ENCODE data around the gene CFAP45. TPM values are rescaled to one million over a fixed set of nuclear protein-coding genes. Genes with fewer than 3 reads are reported as not detected.
A peak's percentile ranks its signal among the peaks of the same experiment; 100 is the strongest.

Gene CFAP45
- total RNA-seq, 6 experiments from 2014 or later = 0.94 to 2.5 (median 1.2) TPM

DNA sequence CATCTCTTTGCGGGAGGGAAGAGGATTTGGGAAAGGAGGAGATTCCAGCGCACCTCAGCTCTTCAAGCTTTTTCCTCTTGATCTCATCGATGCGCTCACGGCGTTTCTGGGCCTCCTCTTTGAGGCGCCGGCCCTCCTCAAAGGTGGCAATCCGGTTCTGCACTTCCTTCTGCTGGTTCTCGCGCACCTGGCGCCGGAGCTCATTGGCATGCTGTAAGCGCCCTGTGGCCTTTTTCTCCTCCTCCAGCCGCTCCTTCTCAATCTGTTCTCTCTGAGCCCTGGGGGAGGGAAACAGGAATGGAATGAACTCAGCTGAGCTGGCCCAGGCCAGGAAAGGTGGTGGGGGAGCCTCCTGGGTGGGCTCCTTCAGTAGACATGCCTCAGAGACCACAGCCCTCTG, 27.1 kb downstream of the CFAP45 start:
- H3K9me3 Mint-ChIP-seq = no peaks in the 10 kb centered on the region
- peaks cover 21% of the 10 kb centered on the region for H3K4me1 Mint-ChIP-seq (ENCODE audit: low read depth)
- no peaks in the 10 kb centered on the region for H3K27me3 Mint-ChIP-seq (ENCODE audit: insufficient read depth)
- DNase-seq = no peak
- H3K4me3 Mint-ChIP-seq = no peak overlapping the region
- H3K36me3 Mint-ChIP-seq (ENCODE audit: low read depth) = peaks cover 12% of the 10 kb centered on the region
- TF ChIP-seq, protein P1, sequence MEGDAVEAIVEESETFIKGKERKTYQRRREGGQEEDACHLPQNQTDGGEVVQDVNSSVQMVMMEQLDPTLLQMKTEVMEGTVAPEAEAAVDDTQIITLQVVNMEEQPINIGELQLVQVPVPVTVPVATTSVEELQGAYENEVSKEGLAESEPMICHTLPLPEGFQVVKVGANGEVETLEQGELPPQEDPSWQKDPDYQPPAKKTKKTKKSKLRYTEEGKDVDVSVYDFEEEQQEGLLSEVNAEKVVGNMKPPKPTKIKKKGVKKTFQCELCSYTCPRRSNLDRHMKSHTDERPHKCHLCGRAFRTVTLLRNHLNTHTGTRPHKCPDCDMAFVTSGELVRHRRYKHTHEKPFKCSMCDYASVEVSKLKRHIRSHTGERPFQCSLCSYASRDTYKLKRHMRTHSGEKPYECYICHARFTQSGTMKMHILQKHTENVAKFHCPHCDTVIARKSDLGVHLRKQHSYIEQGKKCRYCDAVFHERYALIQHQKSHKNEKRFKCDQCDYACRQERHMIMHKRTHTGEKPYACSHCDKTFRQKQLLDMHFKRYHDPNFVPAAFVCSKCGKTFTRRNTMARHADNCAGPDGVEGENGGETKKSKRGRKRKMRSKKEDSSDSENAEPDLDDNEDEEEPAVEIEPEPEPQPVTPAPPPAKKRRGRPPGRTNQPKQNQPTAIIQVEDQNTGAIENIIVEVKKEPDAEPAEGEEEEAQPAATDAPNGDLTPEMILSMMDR (IDR thresholded peaks at IDR 0.05) = no peak
- H3K27ac Mint-ChIP-seq = no peak overlapping the region

DNA sequence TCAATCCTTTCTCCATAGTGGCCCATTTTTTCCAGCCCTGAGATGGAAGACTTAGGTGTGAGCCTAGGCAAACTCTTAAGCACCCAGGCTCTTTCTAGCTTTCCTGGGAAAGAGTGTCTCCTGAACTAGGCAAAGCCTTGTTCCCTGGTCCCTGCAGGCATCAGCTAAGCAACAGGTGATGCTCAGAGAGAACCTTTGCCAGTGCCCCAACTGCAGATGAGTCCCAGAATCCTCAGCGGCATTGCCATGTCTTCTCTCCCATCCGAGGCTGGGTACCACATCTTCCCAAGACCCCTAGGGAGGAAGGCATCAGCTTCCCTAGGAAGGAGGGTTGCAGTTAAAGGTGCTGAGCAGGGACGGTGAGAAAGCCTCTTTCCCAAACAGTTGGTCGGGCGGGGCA, 29.3 kb downstream of the CFAP45 start:
- Mint-ChIP-seq H3K27me3 (ENCODE audit: insufficient read depth) (peaks cover 1% of the 10 kb centered on the region; the same call in 1 of the 2 replicates), H3K4me1 (ENCODE audit: low read depth) (peaks cover 43% of the 10 kb centered on the region), H3K36me3 (ENCODE audit: low read depth) (peaks cover 5% of the 10 kb centered on the region; the same call in 1 of the 2 replicates), H3K27ac (no peak overlapping the region), H3K4me3 (no peak overlapping the region), H3K9me3 (no peaks in the 10 kb centered on the region)
- TF ChIP-seq, protein P1 (IDR thresholded peaks at IDR 0.05) = no peak
- DNase-seq = no peak

DNA sequence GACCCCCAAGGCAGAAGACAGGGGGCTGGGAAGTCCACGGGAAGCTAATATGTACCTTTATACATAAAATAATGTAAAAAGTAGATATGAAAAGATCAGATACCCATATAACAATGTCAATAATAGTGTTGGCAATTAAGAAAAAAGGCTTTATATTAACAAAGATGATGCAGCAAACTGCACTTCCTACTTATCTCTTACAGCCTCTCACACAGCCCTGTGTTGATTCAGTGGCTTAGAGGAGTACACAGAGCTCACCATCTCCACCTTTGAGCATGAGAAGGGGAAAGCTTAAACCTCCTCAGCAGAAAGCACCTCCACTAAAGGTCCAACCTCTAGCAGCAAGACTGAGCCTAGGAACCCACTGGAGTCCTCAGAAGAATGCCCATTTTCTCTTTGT, 30.4 kb downstream of the CFAP45 start:
- DNase-seq = no peak
- TF ChIP-seq, protein P1 (IDR thresholded peaks at IDR 0.05) = no peak
- Mint-ChIP-seq H3K9me3 (no peaks in the 10 kb centered on the region), H3K4me3 (no peak overlapping the region), H3K27me3 (ENCODE audit: insufficient read depth) (peaks cover 1% of the 10 kb centered on the region; the same call in 1 of the 2 replicates), H3K27ac (peak overlapping the region; percentile 75), H3K36me3 (ENCODE audit: low read depth) (peaks cover 5% of the 10 kb centered on the region; the same call in 1 of the 2 replicates), H3K4me1 (ENCODE audit: low read depth) (peaks cover 47% of the 10 kb centered on the region)

DNA sequence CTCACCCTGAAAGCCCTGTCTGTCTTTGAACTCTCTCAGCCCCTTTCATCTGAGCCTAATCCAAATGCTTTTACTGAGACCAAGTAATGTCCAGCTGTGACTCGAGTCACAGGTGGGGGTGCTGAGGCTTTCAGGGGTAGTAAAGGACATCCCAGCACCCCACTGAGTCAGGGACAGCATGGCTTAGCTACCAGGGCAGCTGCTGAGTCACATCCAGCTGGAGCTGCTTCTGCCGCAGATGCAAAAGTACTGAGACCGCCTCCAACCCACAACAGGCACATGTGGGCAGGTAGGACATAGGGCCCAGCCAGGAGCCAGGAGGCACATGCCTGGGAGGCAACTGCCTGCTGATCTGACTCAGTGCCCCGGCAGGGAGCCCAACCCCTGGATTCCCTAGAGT, 30.8 kb downstream of the CFAP45 start:
- H3K36me3 Mint-ChIP-seq (ENCODE audit: low read depth) = peaks cover 5% of the 10 kb centered on the region; the same call in 1 of the 2 replicates
- TF ChIP-seq, protein P1 (IDR thresholded peaks at IDR 0.05) = no peak
- H3K4me3 Mint-ChIP-seq = peak overlapping the region; percentile 28
- H3K27me3 Mint-ChIP-seq (ENCODE audit: insufficient read depth) = peaks cover 1% of the 10 kb centered on the region; the same call in 1 of the 2 replicates
- peak; percentile 68 for DNase-seq
- H3K27ac Mint-ChIP-seq = peak overlapping the region; percentile 75
- H3K9me3 Mint-ChIP-seq = no peaks in the 10 kb centered on the region
- peaks cover 47% of the 10 kb centered on the region for H3K4me1 Mint-ChIP-seq (ENCODE audit: low read depth)

DNA sequence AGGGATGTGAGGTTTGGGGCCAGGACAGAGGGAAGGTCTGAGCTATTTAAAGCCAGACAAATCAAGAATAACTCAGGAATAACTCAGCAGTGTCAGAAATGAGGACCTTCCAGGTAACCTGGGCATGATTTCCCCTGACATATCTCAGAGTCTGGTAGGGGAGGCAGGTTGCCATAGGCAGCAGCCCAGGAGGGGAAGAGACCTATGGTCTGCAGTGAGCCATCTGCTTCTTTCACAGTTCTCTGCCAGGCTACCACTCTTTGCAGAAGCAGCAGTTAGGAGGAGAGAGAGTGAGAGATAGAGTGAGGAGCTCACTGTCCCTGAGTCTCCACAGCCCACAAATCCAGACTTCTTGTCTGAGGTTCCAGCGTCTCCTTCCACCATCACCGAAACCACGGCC, 31.2 kb downstream of the CFAP45 start:
- peaks cover 5% of the 10 kb centered on the region; the same call in 1 of the 2 replicates for H3K36me3 Mint-ChIP-seq (ENCODE audit: low read depth)
- peak overlapping the region; percentile 28 for H3K4me3 Mint-ChIP-seq
- no peak for DNase-seq
- TF ChIP-seq, protein P1 (IDR thresholded peaks at IDR 0.05) = no peak
- H3K27ac Mint-ChIP-seq = peak overlapping the region; percentile 75
- H3K9me3 Mint-ChIP-seq = no peaks in the 10 kb centered on the region
- peaks cover 1% of the 10 kb centered on the region; the same call in 1 of the 2 replicates for H3K27me3 Mint-ChIP-seq (ENCODE audit: insufficient read depth)
- peaks cover 47% of the 10 kb centered on the region for H3K4me1 Mint-ChIP-seq (ENCODE audit: low read depth)
